ENCODE measurements around the gene AEBP1. TPM values are rescaled to one million over a fixed set of nuclear protein-coding genes. Genes with fewer than 3 reads are reported as not detected.

AEBP1 gene
- total RNA-seq, 1 donor from 2014 or later, result 422 TPM

GRCh38 chr7:44101303-44101965, 2.7 kb upstream of the AEBP1 start:
- H3K27ac Mint-ChIP-seq (ENCODE audit: unreplicated experiment), result peak overlapping the region; percentile 99

DNA sequence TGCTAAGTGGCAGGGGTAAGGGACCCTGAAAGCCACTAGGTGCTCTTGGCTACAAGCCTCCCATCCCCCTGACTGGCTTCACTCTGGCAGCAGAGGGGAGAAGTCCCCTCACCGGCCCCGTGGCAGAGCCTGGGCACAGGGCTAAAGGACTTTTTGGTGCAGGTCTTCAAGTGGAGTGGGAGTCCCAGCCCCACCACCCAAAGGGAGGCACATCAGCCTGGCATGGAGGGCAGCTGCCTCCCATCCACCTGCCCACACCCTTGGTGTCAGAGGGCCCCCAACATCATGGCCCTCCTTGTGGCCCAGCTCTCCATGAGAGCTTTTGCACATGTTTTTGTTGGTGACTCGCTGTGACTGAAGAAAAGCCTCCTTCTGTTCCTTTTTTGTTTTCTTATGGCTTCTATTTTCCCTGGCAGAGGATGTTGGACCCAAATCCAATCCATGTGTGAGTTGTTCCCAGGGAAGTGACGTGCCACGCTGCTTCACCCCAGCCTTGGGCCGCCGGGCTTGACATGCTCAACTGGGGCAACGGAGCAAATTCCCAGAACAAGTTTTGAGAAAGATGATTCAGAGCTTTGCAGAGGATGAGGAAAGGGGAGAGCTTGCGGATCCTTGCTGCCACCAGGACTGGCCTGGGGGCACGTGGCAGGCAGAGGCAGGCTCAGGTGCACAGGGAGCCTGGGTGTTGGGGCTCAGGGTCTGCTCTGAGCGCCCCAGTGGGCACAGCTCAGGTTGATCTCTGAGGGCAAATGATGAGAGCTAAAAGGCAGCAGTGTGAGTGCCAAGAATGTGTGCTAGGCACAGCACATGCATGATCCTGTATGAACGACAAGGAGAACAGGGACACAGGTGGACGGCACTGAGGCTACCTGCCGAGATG, 1.9 kb upstream of the AEBP1 start:
- peak; percentile 57 for DNase-seq (ENCODE audit: low spot score)

More at GRCh38 chr7:44101303-44101965, 2.7 kb upstream of the AEBP1 start:
- Mint-ChIP-seq H3K4me3 (ENCODE audit: unreplicated experiment) (no peak overlapping the region), H3K36me3 (ENCODE audit: low read depth) (peaks cover 3% of the 10 kb centered on the region), H3K9me3 (ENCODE audit: low read depth) (no peaks in the 10 kb centered on the region), H3K4me1 (ENCODE audit: low read depth) (peaks cover 69% of the 10 kb centered on the region), H3K27me3 (ENCODE audit: low read depth) (no peaks in the 10 kb centered on the region)
- TF ChIP-seq CTCF (IDR thresholded peaks at IDR 0.05), result no peak
- no peak for DNase-seq (ENCODE audit: low spot score)

GRCh38 chr7:44102846-44103565, 1.1 kb upstream of the AEBP1 start:
- H3K36me3 Mint-ChIP-seq (ENCODE audit: low read depth), result peaks cover 5% of the 10 kb centered on the region
- peak overlapping the region; percentile 99 for H3K27ac Mint-ChIP-seq (ENCODE audit: unreplicated experiment)

More for the DNA sequence above, 1.9 kb upstream of the AEBP1 start:
- H3K9me3 Mint-ChIP-seq (ENCODE audit: low read depth), result no peaks in the 10 kb centered on the region
- H3K27me3 Mint-ChIP-seq (ENCODE audit: low read depth), result no peaks in the 10 kb centered on the region
- TF ChIP-seq CTCF (IDR thresholded peaks at IDR 0.05), result no peak
- peaks cover 3% of the 10 kb centered on the region for H3K36me3 Mint-ChIP-seq (ENCODE audit: low read depth)
- peak overlapping the region; percentile 43 for H3K4me3 Mint-ChIP-seq (ENCODE audit: unreplicated experiment)
- peak overlapping the region; percentile 99 for H3K27ac Mint-ChIP-seq (ENCODE audit: unreplicated experiment)
- H3K4me1 Mint-ChIP-seq (ENCODE audit: low read depth), result peaks cover 67% of the 10 kb centered on the region

DNA sequence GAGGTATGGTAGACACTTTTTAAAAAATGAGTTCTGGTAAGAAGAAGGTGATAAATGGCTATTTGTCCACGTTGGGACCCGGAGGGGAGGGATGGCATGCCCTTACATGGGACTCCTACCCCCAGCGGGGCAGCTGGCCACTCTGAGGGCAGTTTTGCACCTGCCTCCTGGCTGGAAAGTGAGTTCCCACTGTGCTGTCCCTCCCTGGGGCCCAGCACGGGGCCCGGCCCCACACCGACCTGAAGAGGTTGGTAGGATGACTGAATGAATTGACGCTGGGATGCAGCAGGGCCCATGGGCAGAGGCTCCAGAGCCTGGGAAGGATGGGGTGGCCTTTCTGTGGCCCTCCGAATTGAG, 601 bp upstream of the AEBP1 start:
- peaks cover 5% of the 10 kb centered on the region for H3K36me3 Mint-ChIP-seq (ENCODE audit: low read depth)

More at GRCh38 chr7:44102846-44103565, 1.1 kb upstream of the AEBP1 start:
- peak overlapping the region; percentile 44 for H3K4me3 Mint-ChIP-seq (ENCODE audit: unreplicated experiment)
- peaks cover 61% of the 10 kb centered on the region for H3K4me1 Mint-ChIP-seq (ENCODE audit: low read depth)
- TF ChIP-seq CTCF (IDR thresholded peaks at IDR 0.05), result no peak
- no peaks in the 10 kb centered on the region for H3K9me3 Mint-ChIP-seq (ENCODE audit: low read depth)
- no peaks in the 10 kb centered on the region for H3K27me3 Mint-ChIP-seq (ENCODE audit: low read depth)
- DNase-seq (ENCODE audit: low spot score), result peak; percentile 55

More for the DNA sequence above, 601 bp upstream of the AEBP1 start:
- no peaks in the 10 kb centered on the region for H3K27me3 Mint-ChIP-seq (ENCODE audit: low read depth)
- DNase-seq (ENCODE audit: low spot score), result peak; percentile 70
- H3K27ac Mint-ChIP-seq (ENCODE audit: unreplicated experiment), result peak overlapping the region; percentile 99
- no peak for TF ChIP-seq CTCF (IDR thresholded peaks at IDR 0.05)
- H3K9me3 Mint-ChIP-seq (ENCODE audit: low read depth), result no peaks in the 10 kb centered on the region
- peaks cover 65% of the 10 kb centered on the region for H3K4me1 Mint-ChIP-seq (ENCODE audit: low read depth)
- peak overlapping the region; percentile 44 for H3K4me3 Mint-ChIP-seq (ENCODE audit: unreplicated experiment)

All from chondrocyte (in vitro differentiated cells).